ENCODE measurements around the gene TLCD1.

DNA sequence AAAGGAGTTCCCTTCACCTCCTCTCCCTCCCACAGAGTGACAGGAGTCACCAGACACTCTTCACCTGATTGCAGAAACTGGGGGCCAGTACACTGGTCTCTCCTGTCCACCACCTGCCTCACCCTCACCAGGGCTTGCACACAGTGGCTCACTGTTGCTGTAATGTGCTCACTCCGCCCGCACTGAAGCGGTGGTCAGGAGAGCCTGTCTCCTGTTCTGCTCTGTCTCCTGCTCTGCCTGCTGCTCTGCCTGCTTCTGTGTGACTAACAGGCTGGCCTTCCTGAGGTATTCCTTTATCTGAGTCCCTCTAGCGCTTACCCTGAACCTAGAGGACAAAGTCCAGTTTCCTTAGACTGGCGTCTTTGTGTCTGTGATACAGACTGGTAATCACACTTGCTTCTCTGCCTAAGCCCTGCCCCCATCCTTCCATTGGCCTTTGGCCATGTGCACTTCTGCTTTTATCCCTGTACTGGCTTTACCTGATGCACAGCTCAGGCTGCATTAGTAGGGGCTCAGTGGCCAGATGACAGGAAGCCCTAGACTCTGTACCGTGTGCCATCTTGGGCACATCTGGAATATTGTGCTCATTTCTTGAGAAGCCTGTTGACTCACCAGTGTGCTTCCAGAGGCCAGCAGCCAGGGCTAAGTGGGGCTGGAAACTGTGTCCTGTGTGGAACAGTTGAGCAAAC lies 27.6 kb downstream of the TLCD1 start:
- no peak for TF ChIP-seq EZH2 (IDR thresholded peaks at IDR 0.05; ENCODE audit: low read depth, unreplicated experiment)
- TF ChIP-seq, protein P1, sequence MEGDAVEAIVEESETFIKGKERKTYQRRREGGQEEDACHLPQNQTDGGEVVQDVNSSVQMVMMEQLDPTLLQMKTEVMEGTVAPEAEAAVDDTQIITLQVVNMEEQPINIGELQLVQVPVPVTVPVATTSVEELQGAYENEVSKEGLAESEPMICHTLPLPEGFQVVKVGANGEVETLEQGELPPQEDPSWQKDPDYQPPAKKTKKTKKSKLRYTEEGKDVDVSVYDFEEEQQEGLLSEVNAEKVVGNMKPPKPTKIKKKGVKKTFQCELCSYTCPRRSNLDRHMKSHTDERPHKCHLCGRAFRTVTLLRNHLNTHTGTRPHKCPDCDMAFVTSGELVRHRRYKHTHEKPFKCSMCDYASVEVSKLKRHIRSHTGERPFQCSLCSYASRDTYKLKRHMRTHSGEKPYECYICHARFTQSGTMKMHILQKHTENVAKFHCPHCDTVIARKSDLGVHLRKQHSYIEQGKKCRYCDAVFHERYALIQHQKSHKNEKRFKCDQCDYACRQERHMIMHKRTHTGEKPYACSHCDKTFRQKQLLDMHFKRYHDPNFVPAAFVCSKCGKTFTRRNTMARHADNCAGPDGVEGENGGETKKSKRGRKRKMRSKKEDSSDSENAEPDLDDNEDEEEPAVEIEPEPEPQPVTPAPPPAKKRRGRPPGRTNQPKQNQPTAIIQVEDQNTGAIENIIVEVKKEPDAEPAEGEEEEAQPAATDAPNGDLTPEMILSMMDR (conservative IDR thresholded peaks at IDR 0.05; ENCODE audit: low read depth in 2 of 2) = no peak
- TF ChIP-seq, protein P2, sequence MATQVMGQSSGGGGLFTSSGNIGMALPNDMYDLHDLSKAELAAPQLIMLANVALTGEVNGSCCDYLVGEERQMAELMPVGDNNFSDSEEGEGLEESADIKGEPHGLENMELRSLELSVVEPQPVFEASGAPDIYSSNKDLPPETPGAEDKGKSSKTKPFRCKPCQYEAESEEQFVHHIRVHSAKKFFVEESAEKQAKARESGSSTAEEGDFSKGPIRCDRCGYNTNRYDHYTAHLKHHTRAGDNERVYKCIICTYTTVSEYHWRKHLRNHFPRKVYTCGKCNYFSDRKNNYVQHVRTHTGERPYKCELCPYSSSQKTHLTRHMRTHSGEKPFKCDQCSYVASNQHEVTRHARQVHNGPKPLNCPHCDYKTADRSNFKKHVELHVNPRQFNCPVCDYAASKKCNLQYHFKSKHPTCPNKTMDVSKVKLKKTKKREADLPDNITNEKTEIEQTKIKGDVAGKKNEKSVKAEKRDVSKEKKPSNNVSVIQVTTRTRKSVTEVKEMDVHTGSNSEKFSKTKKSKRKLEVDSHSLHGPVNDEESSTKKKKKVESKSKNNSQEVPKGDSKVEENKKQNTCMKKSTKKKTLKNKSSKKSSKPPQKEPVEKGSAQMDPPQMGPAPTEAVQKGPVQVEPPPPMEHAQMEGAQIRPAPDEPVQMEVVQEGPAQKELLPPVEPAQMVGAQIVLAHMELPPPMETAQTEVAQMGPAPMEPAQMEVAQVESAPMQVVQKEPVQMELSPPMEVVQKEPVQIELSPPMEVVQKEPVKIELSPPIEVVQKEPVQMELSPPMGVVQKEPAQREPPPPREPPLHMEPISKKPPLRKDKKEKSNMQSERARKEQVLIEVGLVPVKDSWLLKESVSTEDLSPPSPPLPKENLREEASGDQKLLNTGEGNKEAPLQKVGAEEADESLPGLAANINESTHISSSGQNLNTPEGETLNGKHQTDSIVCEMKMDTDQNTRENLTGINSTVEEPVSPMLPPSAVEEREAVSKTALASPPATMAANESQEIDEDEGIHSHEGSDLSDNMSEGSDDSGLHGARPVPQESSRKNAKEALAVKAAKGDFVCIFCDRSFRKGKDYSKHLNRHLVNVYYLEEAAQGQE (IDR thresholded peaks at IDR 0.05; ENCODE audit: unreplicated experiment) = no peak
- TF ChIP-seq NANOG (IDR thresholded peaks at IDR 0.05; ENCODE audit: borderline replicate concordance) = no peak
- no peak for TF ChIP-seq EZH2phosphoT487 (IDR thresholded peaks at IDR 0.05; ENCODE audit: unreplicated experiment)
- TF ChIP-seq CREB1 (CRISPR knock-in tag; IDR thresholded peaks at IDR 0.05; ENCODE audit: low read depth) = no peak
- no peak for TF ChIP-seq POLR2AphosphoS5 (IDR thresholded peaks at IDR 0.05; ENCODE audit: low read depth)
- TF ChIP-seq, protein P3, sequence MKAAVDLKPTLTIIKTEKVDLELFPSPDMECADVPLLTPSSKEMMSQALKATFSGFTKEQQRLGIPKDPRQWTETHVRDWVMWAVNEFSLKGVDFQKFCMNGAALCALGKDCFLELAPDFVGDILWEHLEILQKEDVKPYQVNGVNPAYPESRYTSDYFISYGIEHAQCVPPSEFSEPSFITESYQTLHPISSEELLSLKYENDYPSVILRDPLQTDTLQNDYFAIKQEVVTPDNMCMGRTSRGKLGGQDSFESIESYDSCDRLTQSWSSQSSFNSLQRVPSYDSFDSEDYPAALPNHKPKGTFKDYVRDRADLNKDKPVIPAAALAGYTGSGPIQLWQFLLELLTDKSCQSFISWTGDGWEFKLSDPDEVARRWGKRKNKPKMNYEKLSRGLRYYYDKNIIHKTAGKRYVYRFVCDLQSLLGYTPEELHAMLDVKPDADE (IDR thresholded peaks at IDR 0.05) = no peak

Data from GM23338 (cell line).